HepG2 (cell line): ENCODE results near the gene WDR83. TPM values are rescaled to one million over a fixed set of nuclear protein-coding genes. Genes with fewer than 3 reads are reported as not detected.

ENCODE experiments used
- CBFB ChIP-seq: sonication (generic); formaldehyde crosslinking; IDR thresholded peaks from 2 replicates; pipeline ENCODE4 v1.4.0; 2020; ENCODE audit warnings: missing genetic modification reagents
- CC2D1A ChIP-seq: sonication (generic); formaldehyde crosslinking; IDR thresholded peaks from 2 replicates; pipeline ENCODE4 v1.8.1; 2023; ENCODE audit warnings: mild to moderate bottlenecking, missing genetic modification reagents
- KLF9 ChIP-seq: IDR thresholded peaks from 2 replicates; pipeline ENCODE4 v1.6.1; 2016; ENCODE audit warnings: low read depth
- MAFG ChIP-seq: sonication (generic); formaldehyde crosslinking; IDR thresholded peaks from 2 replicates; pipeline ENCODE4 v1.5.1; 2020; ENCODE audit warnings: mild to moderate bottlenecking, missing genetic modification reagents
- NFKB2 ChIP-seq: sonication (generic); formaldehyde crosslinking; IDR thresholded peaks from 2 replicates; pipeline ENCODE4 v1.4.0; 2020; ENCODE audit warnings: missing genetic modification reagents, borderline replicate concordance
- RARG ChIP-seq: sonication (generic); formaldehyde crosslinking; IDR thresholded peaks from 2 replicates; pipeline ENCODE4 v1.4.0; 2020; ENCODE audit warnings: low read depth, mild to moderate bottlenecking, missing genetic modification reagents
- TBX3 ChIP-seq: fragments of 450-650 bp; IDR thresholded peaks from 2 replicates; pipeline ENCODE4 v1.6.1; 2017; ENCODE audit warnings: antibody characterized with exemption, mild to moderate bottlenecking, inconsistent platforms, borderline replicate concordance
- ZBTB20 ChIP-seq: sonication (generic); formaldehyde crosslinking; IDR thresholded peaks from 2 replicates; pipeline ENCODE4 v1.8.1; 2023; ENCODE audit warnings: missing genetic modification reagents, low read depth, mild to moderate bottlenecking, borderline replicate concordance
- ZKSCAN1 ChIP-seq: fragments of 150-350 bp; IDR thresholded peaks from 2 replicates; pipeline ENCODE4 v1.6.1; 2014; ENCODE audit warnings: low read length
- ZNF235 ChIP-seq: sonication (generic); formaldehyde crosslinking; IDR thresholded peaks from 2 replicates; pipeline ENCODE4 v1.8.1; 2023; ENCODE audit warnings: mild to moderate bottlenecking, missing genetic modification reagents, borderline replicate concordance
- ZNF337 ChIP-seq: sonication (generic); formaldehyde crosslinking; IDR thresholded peaks from 2 replicates; pipeline ENCODE4 v1.5.1; 2020; ENCODE audit warnings: missing genetic modification reagents, low read depth, mild to moderate bottlenecking, borderline replicate concordance
- ZNF567 ChIP-seq: sonication (generic); formaldehyde crosslinking; IDR thresholded peaks from 2 replicates; pipeline ENCODE4 v1.8.1; 2023; ENCODE audit warnings: mild to moderate bottlenecking, missing genetic modification reagents, borderline replicate concordance
- ZNF577 ChIP-seq: sonication (generic); formaldehyde crosslinking; IDR thresholded peaks from 2 replicates; pipeline ENCODE4 v1.4.0; 2020; ENCODE audit warnings: mild to moderate bottlenecking, low read depth, missing genetic modification reagents, borderline replicate concordance
- ZNF703 ChIP-seq: sonication (generic); formaldehyde crosslinking; IDR thresholded peaks from 2 replicates; pipeline ENCODE4 v1.5.1; 2020; ENCODE audit warnings: missing genetic modification reagents, mild to moderate bottlenecking, moderate library complexity, borderline replicate concordance
- ZNF780A ChIP-seq: sonication (generic); formaldehyde crosslinking; IDR thresholded peaks from 2 replicates; pipeline ENCODE4 v1.8.0; 2022; ENCODE audit warnings: mild to moderate bottlenecking, missing genetic modification reagents, moderate library complexity
- ZZZ3 ChIP-seq: sonication (generic); formaldehyde crosslinking; IDR thresholded peaks from 2 replicates; pipeline ENCODE4 v1.4.0; 2020; ENCODE audit warnings: missing genetic modification reagents, mild to moderate bottlenecking, borderline replicate concordance
- polyA plus RNA-seq, 8 experiments: library from polyadenylated mRNA; depleted of rRNA in 3 of 8; stranded (reverse) in 7 of 8; unstranded in 1 of 8; fragments of >200 nt; fragmentation: Illumina TruSeq in 4 of 8; extraction: Trizol in 4 of 8; gene quantifications; 2 replicates each; pipeline versions ENCODE4 v1.2.1 to v1.2.3, GENCODE V29; 2011 to 2016; ENCODE audit warnings: low read depth in 4 of 8, missing spikeins in 1 of 8, mixed read lengths in 1 of 8; ENCODE audit not compliant: insufficient read depth in 1 of 8
- total RNA-seq, 5 experiments: library from RNA; depleted of rRNA; stranded (reverse); fragments of >200 nt; fragmentation: Illumina TruSeq; extraction: Trizol; gene quantifications; 2 replicates each; pipeline ENCODE4 v1.2.3, GENCODE V29; 2016; ENCODE audit warnings: low read depth in 1 of 5
- TF ChIP-seq, protein P1 (sequence below): sonication (generic); formaldehyde crosslinking; IDR thresholded peaks from 2 replicates; pipeline ENCODE4 v1.4.0; 2020; ENCODE audit warnings: mild to moderate bottlenecking, missing genetic modification reagents
- TF ChIP-seq, protein P2 (sequence below): sonication (generic); formaldehyde crosslinking; IDR thresholded peaks from 2 replicates; pipeline ENCODE4 v1.9.0; 2021; ENCODE audit warnings: missing genetic modification reagents, borderline replicate concordance

The WDR83 gene
- total and polyA plus RNA-seq, 2 of the 13 experiments (the other 11 are each of a cell fraction or from before 2014, with no cell fraction given) = 4.5 to 10.7 TPM

DNA sequence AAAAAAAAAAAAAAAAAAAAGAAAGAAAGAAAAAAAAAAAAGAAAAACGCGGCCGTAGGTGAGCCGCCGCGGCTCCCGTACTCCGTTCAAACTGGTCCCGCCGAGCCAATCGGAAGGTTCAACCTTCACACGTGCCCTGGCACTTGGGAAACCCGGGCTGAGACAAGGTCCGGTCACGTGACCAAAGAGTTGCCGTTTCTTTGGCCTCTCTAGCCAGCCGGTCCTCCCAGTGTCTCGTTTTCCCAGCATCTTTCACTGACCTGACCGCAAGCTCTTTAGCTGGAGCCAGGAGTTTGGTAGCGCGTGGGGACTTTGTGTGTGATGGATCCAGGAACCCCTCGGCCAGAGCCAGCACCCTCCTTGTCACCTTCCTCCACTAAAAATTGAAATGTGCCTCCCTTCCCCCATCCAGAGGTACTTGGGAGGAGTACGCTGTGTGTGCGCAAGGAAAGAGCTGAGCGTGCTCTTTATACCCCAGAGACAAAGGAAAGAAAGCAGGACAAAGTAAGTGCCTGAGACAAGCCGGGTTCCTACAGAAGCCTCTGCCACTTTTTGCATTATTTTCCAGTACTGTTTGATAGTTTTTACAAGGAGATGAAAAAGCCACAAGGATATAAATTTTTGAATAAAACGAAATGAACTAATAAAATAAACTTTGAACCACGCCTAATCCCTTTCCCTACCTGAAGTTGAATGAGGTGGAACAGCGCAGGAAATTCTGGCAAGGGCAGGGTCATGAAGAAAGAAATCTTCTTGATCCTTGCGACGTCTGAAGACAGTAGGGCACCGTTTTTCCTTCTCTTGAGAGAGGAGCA, 56.2 kb downstream of the WDR83 start (continued):
- TF ChIP-seq, protein P1, sequence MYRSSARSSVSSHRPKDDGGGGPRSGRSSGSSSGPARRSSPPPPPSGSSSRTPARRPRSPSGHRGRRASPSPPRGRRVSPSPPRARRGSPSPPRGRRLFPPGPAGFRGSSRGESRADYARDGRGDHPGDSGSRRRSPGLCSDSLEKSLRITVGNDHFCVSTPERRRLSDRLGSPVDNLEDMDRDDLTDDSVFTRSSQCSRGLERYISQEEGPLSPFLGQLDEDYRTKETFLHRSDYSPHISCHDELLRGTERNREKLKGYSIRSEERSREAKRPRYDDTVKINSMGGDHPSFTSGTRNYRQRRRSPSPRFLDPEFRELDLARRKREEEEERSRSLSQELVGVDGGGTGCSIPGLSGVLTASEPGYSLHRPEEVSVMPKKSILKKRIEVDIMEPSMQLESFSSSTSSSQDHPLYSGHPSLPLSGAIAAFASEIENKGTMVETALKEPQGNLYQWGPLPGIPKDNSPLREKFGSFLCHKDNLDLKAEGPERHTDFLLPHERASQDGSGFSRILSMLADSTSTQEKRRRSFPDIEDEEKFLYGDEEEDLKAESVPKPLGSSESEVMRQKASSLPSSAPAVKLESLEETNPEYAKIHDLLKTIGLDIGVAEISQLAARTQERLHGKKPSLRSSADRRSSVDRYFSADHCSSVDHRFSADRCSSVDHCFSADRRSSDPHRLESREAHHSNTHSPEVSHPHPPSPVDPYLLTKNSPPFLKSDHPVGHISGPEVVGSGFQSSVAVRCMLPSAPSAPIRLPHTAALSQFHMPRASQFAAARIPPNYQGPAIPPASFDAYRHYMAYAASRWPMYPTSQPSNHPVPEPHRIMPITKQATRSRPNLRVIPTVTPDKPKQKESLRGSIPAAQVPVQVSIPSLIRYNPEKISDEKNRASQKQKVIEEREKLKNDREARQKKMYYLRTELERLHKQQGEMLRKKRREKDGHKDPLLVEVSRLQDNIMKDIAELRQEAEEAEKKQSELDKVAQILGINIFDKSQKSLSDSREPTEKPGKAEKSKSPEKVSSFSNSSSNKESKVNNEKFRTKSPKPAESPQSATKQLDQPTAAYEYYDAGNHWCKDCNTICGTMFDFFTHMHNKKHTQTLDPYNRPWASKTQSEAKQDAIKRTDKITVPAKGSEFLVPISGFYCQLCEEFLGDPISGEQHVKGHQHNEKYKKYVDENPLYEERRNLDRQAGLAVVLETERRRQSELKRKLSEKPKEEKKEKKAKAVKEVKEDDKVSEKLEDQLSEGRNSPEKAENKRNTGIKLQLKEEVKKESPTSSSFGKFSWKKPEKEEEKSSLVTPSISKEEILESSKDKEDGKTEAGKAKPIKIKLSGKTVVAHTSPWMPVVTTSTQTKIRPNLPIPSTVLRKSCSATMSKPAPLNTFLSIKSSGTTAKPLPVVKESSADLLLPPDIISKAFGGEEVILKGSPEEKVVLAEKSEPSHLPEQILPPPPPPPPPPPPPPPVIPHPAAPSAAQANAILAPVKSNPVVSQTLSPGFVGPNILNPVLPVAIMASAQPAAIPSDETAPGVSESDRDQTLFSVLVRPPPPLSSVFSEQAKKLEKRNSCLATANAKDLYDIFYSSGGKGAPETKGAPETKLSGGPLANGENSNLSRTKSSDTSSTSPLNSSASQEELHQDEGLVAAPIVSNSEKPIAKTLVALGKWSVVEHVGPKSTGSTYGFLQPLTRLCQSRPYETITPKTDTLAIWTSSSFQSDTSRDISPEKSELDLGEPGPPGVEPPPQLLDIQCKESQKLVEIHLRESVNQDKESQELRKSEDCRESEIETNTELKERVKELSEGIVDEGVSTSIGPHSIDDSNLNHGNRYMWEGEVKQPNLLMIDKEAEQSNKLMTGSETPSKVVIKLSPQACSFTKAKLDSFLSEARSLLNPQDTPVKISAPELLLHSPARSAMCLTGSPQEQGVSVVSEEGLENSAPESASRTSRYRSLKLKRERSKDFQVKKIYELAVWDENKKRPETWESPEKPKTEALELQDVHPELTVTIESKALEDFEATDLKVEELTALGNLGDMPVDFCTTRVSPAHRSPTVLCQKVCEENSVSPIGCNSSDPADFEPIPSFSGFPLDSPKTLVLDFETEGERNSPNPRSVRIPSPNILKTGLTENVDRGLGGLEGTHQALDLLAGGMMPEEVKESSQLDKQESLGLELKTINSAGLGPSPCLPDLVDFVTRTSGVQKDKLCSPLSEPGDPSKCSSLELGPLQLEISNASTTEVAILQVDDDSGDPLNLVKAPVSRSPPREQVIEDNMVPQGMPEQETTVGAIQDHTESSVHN (CRISPR knock-in tag) = 0 out of 2 replicates have a peak, but pooled peaks have one; percentile 48
- TF ChIP-seq ZNF577 (CRISPR knock-in tag) (no peak), ZNF337 (CRISPR knock-in tag) (no peak), ZKSCAN1 (no peak), ZNF703 (CRISPR knock-in tag) (no peak), ZZZ3 (CRISPR knock-in tag) (peak; percentile 78; the same call in 1 of the 2 replicates), MAFG (no peak), KLF9 (CRISPR knock-in tag) (peak; percentile 48; the same call in 1 of the 2 replicates), RARG (no peak), CC2D1A (CRISPR knock-in tag) (no peak), ZBTB20 (CRISPR knock-in tag) (no peak), ZNF780A (CRISPR knock-in tag) (no peak), TBX3 (peak; percentile 49; the same call in 1 of the 2 replicates), NFKB2 (CRISPR knock-in tag) (0 out of 2 replicates have a peak, but pooled peaks have one; percentile 41), ZNF567 (CRISPR knock-in tag) (no peak), ZNF235 (CRISPR knock-in tag) (no peak), CBFB (CRISPR knock-in tag) (0 out of 2 replicates have a peak, but pooled peaks have one; percentile 53)
- TF ChIP-seq, protein P2, sequence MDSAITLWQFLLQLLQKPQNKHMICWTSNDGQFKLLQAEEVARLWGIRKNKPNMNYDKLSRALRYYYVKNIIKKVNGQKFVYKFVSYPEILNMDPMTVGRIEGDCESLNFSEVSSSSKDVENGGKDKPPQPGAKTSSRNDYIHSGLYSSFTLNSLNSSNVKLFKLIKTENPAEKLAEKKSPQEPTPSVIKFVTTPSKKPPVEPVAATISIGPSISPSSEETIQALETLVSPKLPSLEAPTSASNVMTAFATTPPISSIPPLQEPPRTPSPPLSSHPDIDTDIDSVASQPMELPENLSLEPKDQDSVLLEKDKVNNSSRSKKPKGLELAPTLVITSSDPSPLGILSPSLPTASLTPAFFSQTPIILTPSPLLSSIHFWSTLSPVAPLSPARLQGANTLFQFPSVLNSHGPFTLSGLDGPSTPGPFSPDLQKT (CRISPR knock-in tag) = no peak
